Activated naive CD4-positive, alpha-beta T cell treated with anti-CD3 and anti-CD28 coated beads, Interleukin-2, amount 10 ng/mL, durations not matched to agents 7 days and 5 days (primary cell): ENCODE results near the gene TBC1D13.

ENCODE experiments used
- CTCF ChIA-PET: fragments of 350-600 bp; sonication (Branson Sonifier 250); formaldehyde crosslinking; loops from one replicate; lab custom pipeline; 2021; ENCODE audit warnings: antibody characterized with exemption; lab: Charles Lee
- DNase-seq: peaks from one replicate; pipeline ENCODE4 v3.0.0-alpha.2; 2020
- H3K27ac Mint-ChIP-seq: one replicate; pipeline ENCODE4 v1.8.0; 2021; ENCODE audit warnings: mild to moderate bottlenecking, moderate library complexity, mixed read lengths
- H3K27me3 Mint-ChIP-seq: one replicate; pipeline ENCODE4 v1.8.0; 2021; ENCODE audit warnings: mild to moderate bottlenecking, mixed read lengths
- H3K36me3 Mint-ChIP-seq: one replicate; pipeline ENCODE4 v1.8.0; 2021; ENCODE audit warnings: mixed read lengths
- H3K4me1 Mint-ChIP-seq: one replicate; pipeline ENCODE4 v1.8.0; 2021; ENCODE audit warnings: mixed read lengths
- H3K4me3 Mint-ChIP-seq: one replicate; pipeline ENCODE4 v1.8.0; 2021; ENCODE audit warnings: mild to moderate bottlenecking, moderate library complexity, mixed read lengths
- H3K9me3 Mint-ChIP-seq: one replicate; pipeline ENCODE4 v1.8.0; 2021; ENCODE audit warnings: mixed read lengths

TBC1D13 gene, protein sequence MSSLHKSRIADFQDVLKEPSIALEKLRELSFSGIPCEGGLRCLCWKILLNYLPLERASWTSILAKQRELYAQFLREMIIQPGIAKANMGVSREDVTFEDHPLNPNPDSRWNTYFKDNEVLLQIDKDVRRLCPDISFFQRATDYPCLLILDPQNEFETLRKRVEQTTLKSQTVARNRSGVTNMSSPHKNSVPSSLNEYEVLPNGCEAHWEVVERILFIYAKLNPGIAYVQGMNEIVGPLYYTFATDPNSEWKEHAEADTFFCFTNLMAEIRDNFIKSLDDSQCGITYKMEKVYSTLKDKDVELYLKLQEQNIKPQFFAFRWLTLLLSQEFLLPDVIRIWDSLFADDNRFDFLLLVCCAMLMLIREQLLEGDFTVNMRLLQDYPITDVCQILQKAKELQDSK

GRCh38 chr9:128786681-128787601 lies at the start of gene TBC1D13:
Gene TBC1D13 (plus strand): TSS chr9:128787253. CDS start chr9:128787354, 101 bp downstream.
- Mint-ChIP-seq H3K4me1 (peaks cover 22% of the 10 kb centered on the region), H3K9me3 (no peaks in the 10 kb centered on the region), H3K27me3 (peaks cover 3% of the 10 kb centered on the region), H3K27ac (peak within 1 kb of the TSS; percentile 95), H3K4me3 (peak within 1 kb of the TSS; percentile 95), H3K36me3 (peaks cover 3% of the 10 kb centered on the region)
- DNase-seq, result peak; percentile 92
- CTCF ChIA-PET, result interaction anchor here (0.8 kb wide), 1 partner anchor 16 kb away, joined by 4 read pairs; no protein-coding TSS in a partner anchor

GRCh38 chr9:128742401-128742800 lies 44.7 kb upstream of the TBC1D13 start:
- Mint-ChIP-seq H3K9me3 (no peaks in the 10 kb centered on the region), H3K4me1 (no peaks in the 10 kb centered on the region), H3K27me3 (no peaks in the 10 kb centered on the region), H3K4me3 (no peak overlapping the region), H3K36me3 (peaks cover 10% of the 10 kb centered on the region), H3K27ac (no peak overlapping the region)
- CTCF ChIA-PET, result no interaction called here
- no peak for DNase-seq

GRCh38 chr9:128743421-128743820 lies 43.6 kb upstream of the TBC1D13 start:
- CTCF ChIA-PET, result no interaction called here
- H3K9me3 Mint-ChIP-seq, result no peaks in the 10 kb centered on the region
- H3K36me3 Mint-ChIP-seq, result peaks cover 8% of the 10 kb centered on the region
- DNase-seq, result no peak
- no peak overlapping the region for H3K27ac Mint-ChIP-seq
- H3K27me3 Mint-ChIP-seq, result no peaks in the 10 kb centered on the region
- H3K4me3 Mint-ChIP-seq, result no peak overlapping the region
- no peaks in the 10 kb centered on the region for H3K4me1 Mint-ChIP-seq

DNA sequence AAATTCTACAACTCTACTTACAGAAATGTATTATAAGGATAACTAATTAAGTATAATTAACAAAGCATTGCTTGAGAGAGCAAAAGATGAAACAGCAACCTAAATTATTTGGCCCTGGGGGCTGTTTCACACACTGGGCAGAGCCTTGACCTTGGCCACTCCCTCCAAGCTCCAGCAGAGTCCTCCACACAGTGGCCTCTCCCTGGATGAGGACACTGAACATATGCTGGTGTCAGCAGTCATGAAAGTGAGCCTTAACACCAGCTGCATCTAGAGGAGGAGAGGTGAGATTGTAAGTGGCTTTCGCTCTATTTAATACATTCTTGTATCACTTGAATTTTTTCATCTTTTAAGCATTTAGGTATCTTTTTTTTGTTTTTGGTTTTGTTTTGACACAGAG lies 39.8 kb upstream of the TBC1D13 start:
- Mint-ChIP-seq H3K36me3 (peaks cover 7% of the 10 kb centered on the region), H3K4me3 (no peak overlapping the region), H3K9me3 (no peaks in the 10 kb centered on the region), H3K27me3 (no peaks in the 10 kb centered on the region), H3K27ac (no peak overlapping the region), H3K4me1 (no peaks in the 10 kb centered on the region)
- CTCF ChIA-PET, result no interaction called here
- DNase-seq, result no peak

GRCh38 chr9:128750926-128751595 lies 36.0 kb upstream of the TBC1D13 start:
- DNase-seq, result no peak
- H3K27ac Mint-ChIP-seq, result no peak overlapping the region
- H3K27me3 Mint-ChIP-seq, result no peaks in the 10 kb centered on the region
- H3K4me3 Mint-ChIP-seq, result no peak overlapping the region
- CTCF ChIA-PET, result no interaction called here
- no peaks in the 10 kb centered on the region for H3K9me3 Mint-ChIP-seq
- no peaks in the 10 kb centered on the region for H3K4me1 Mint-ChIP-seq
- peaks cover 4% of the 10 kb centered on the region for H3K36me3 Mint-ChIP-seq

- peaks cover 3% of the 10 kb centered on the region for H3K36me3 Mint-ChIP-seq
- no peaks in the 10 kb centered on the region for H3K9me3 Mint-ChIP-seq
- H3K4me1 Mint-ChIP-seq, result no peaks in the 10 kb centered on the region
- no peak overlapping the region for H3K4me3 Mint-ChIP-seq
- H3K27ac Mint-ChIP-seq, result no peak overlapping the region
- DNase-seq, result no peak
- CTCF ChIA-PET, result no interaction called here
- no peaks in the 10 kb centered on the region for H3K27me3 Mint-ChIP-seq
Observed at GRCh38 chr9:128753627-128754026, 33.4 kb upstream of the TBC1D13 start.

DNA sequence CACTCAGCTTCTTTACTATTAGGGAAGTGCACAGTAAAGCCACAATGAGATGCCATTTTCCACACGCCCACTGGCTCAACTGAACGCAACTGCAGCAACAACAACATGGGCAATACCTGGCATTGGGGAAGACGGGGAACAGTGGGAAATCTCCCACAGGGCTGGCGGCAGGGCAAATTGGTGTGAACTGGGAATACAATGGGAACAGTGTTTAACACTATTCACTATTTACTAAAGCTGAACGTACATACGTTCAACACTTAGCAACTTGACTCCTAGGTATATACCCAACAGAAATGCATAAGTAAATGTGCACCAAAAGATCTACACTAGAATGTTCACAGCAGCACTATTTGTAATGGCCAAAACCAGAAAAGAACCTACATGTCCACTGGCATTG lies 29.5 kb upstream of the TBC1D13 start:
- no peaks in the 10 kb centered on the region for H3K36me3 Mint-ChIP-seq
- DNase-seq, result no peak
- no peak overlapping the region for H3K4me3 Mint-ChIP-seq
- no peaks in the 10 kb centered on the region for H3K27me3 Mint-ChIP-seq
- H3K9me3 Mint-ChIP-seq, result no peaks in the 10 kb centered on the region
- H3K4me1 Mint-ChIP-seq, result no peaks in the 10 kb centered on the region
- no peak overlapping the region for H3K27ac Mint-ChIP-seq
- CTCF ChIA-PET, result no interaction called here

GRCh38 chr9:128762671-128763449 lies 24.2 kb upstream of the TBC1D13 start:
- H3K4me1 Mint-ChIP-seq, result no peaks in the 10 kb centered on the region
- no peaks in the 10 kb centered on the region for H3K27me3 Mint-ChIP-seq
- no peak overlapping the region for H3K27ac Mint-ChIP-seq
- no peak for DNase-seq
- H3K4me3 Mint-ChIP-seq, result no peak overlapping the region
- no peaks in the 10 kb centered on the region for H3K36me3 Mint-ChIP-seq
- H3K9me3 Mint-ChIP-seq, result no peaks in the 10 kb centered on the region
- CTCF ChIA-PET, result no interaction called here

DNA sequence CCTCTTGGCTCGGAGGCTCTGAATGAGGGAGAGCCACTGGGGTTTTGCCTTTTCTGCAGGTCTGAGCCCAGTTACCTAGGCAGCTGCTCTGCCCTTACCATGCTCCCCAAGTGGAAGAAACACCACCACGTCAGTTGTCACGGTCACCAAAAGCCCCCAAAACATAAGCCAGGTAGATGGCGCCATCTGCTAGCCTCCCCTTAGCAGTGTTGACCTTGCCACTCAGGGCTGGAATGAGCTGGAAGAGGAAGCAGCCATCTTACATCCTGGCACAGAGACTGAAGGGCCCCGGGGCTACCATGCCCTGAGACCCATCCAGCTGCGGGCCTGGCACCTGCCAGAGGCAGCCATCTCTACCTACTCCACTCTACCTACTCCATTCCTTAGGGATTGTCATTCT lies 22.7 kb upstream of the TBC1D13 start:
- CTCF ChIA-PET, result interaction anchor here (1.0 kb wide), 1 partner anchor 54 kb away, joined by 5 read pairs; the partner anchor contains the start of gene ENDOG
- Mint-ChIP-seq H3K27me3 (no peaks in the 10 kb centered on the region), H3K36me3 (no peaks in the 10 kb centered on the region), H3K27ac (no peak overlapping the region), H3K9me3 (no peaks in the 10 kb centered on the region), H3K4me3 (no peak overlapping the region), H3K4me1 (peaks cover 2% of the 10 kb centered on the region)
- DNase-seq, result no peak

GRCh38 chr9:128765499-128765898 lies 21.6 kb upstream of the TBC1D13 start:
- Mint-ChIP-seq H3K4me3 (no peak overlapping the region), H3K9me3 (no peaks in the 10 kb centered on the region), H3K27ac (no peak overlapping the region), H3K4me1 (peaks cover 11% of the 10 kb centered on the region), H3K27me3 (no peaks in the 10 kb centered on the region), H3K36me3 (peaks cover 2% of the 10 kb centered on the region)
- CTCF ChIA-PET, result interaction anchor here (1.0 kb wide), 1 partner anchor 53 kb away, joined by 5 read pairs; the partner anchor contains the start of gene ENDOG
- no peak for DNase-seq

DNA sequence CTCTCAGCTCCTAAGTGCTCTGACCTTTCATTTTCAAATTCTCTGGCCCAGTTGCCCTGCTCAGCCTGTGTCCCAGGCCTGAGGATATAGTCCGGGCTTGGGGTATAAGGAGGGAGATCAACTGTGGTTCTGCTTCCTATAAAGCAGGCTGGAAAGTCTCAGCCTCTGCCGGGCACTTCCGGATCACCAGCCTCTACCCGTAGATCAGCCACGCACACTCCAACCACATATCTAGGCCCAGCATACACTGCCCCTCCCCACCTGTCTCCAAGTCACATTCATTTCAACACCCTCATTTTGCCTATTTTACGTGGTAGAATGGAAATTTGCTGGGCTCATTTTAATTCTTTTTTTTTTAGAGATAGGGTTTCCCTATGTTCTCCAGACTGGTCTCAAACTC lies 18.4 kb upstream of the TBC1D13 start:
- Mint-ChIP-seq H3K27ac (no peak overlapping the region), H3K9me3 (no peaks in the 10 kb centered on the region)

GRCh38 chr9:128770286-128771030 lies 16.6 kb upstream of the TBC1D13 start:
- no peak for DNase-seq
- CTCF ChIA-PET, result interaction anchor here (1.1 to 1.2 kb wide), 3 partner anchors 16 to 121 kb away, joined by 3 to 4 read pairs (median 3); partner anchors contain the start of genes ENDOG and TBC1D13
- Mint-ChIP-seq H3K4me3 (peak overlapping the region; percentile 89), H3K9me3 (peaks cover 4% of the 10 kb centered on the region), H3K27ac (peak overlapping the region; percentile 98), H3K27me3 (peaks cover 6% of the 10 kb centered on the region), H3K36me3 (peaks cover 3% of the 10 kb centered on the region), H3K4me1 (peaks cover 23% of the 10 kb centered on the region)

More for the DNA sequence above, 18.4 kb upstream of the TBC1D13 start:
- CTCF ChIA-PET, result no interaction called here
- peaks cover 3% of the 10 kb centered on the region for H3K36me3 Mint-ChIP-seq
- DNase-seq, result no peak
- H3K4me1 Mint-ChIP-seq, result peaks cover 23% of the 10 kb centered on the region
- no peak overlapping the region for H3K4me3 Mint-ChIP-seq
- H3K27me3 Mint-ChIP-seq, result no peaks in the 10 kb centered on the region
